HEK293 (cell line): Measurements from ENCODE around the gene UBE2C.
A peak's percentile ranks its signal among the peaks of the same experiment; 100 is the strongest.

Experiments used
- CTCF ChIA-PET: fragments of 350-600 bp; formaldehyde crosslinking; extraction: SDS; loops from one replicate; lab custom pipeline; 2021; ENCODE audit warnings: antibody characterized with exemption; lab: Yijun Ruan, JAX
- POLR2A ChIA-PET: fragments of 300-600 bp; formaldehyde crosslinking; extraction: SDS; loops from one replicate; lab custom pipeline; 2020; ENCODE audit warnings: antibody characterized with exemption, inconsistent platforms; lab: Yijun Ruan, JAX
- H3K27ac ChIP-seq: fragments of 200-500 bp; sonication (Bioruptor generic); 2 replicates; pipeline ENCODE4 v1.5.1; 2014; ENCODE audit warnings: low read depth, low read length, control low read depth, inconsistent platforms; ENCODE audit errors: extremely low read depth
- H3K36me3 ChIP-seq, 2 experiments: fragments of 200-500 bp in 1 of 2; sonication (Bioruptor generic) in 1 of 2; 1 replicate in 1 of 2; 2 replicates in 1 of 2; pipeline ENCODE4 v1.5.1; 2014 to 2017; ENCODE audit warnings: inconsistent platforms in 2 of 2, low read length in 2 of 2; ENCODE audit not compliant: control insufficient read depth in 2 of 2, insufficient read depth in 1 of 2
- H3K4me1 ChIP-seq: fragments of 200-500 bp; sonication (Bioruptor generic); 2 replicates; pipeline ENCODE4 v1.5.1; 2014; ENCODE audit warnings: mild to moderate bottlenecking, low read length, inconsistent platforms; ENCODE audit not compliant: control insufficient read depth, insufficient read depth
- H3K4me3 ChIP-seq: 2 replicates; pipeline ENCODE4 v1.5.1; 2011; ENCODE audit warnings: low read depth, mild to moderate bottlenecking, control low read depth, low read length, moderate library complexity
- H3K9me3 ChIP-seq: fragments of 200-500 bp; sonication (Bioruptor generic); 2 replicates; pipeline ENCODE4 v1.5.1; 2014; ENCODE audit warnings: low read depth, low read length, inconsistent platforms; ENCODE audit not compliant: control insufficient read depth, insufficient read depth
- BCL11B ChIP-seq: fragments of 450-650 bp; formaldehyde crosslinking; IDR thresholded peaks from 2 replicates; pipeline ENCODE4 v1.5.1; 2016; ENCODE audit warnings: low read depth, missing biosample characterization, missing genetic modification characterization
- GLI4 ChIP-seq: fragments of 450-650 bp; formaldehyde crosslinking; IDR thresholded peaks from 2 replicates; pipeline ENCODE4 v1.5.1; 2016; ENCODE audit warnings: missing biosample characterization, missing genetic modification characterization
- GLIS2 ChIP-seq: fragments of 450-650 bp; formaldehyde crosslinking; IDR thresholded peaks from 2 replicates; pipeline ENCODE4 v1.5.1; 2016; ENCODE audit warnings: missing biosample characterization, missing genetic modification characterization
- HOXA7 ChIP-seq: sonication (generic); formaldehyde crosslinking; IDR thresholded peaks from 2 replicates; pipeline ENCODE4 v1.8.1; 2022; ENCODE audit warnings: missing genetic modification reagents, borderline replicate concordance
- KLF1 ChIP-seq: fragments of 450-650 bp; formaldehyde crosslinking; IDR thresholded peaks from 2 replicates; pipeline ENCODE4 v1.5.1; 2016; ENCODE audit warnings: missing biosample characterization, missing genetic modification characterization
- MYNN ChIP-seq: fragments of 450-650 bp; formaldehyde crosslinking; IDR thresholded peaks from 2 replicates; pipeline ENCODE4 v1.5.1; 2016; ENCODE audit warnings: missing biosample characterization, missing genetic modification characterization, borderline replicate concordance
- OSR2 ChIP-seq: fragments of 450-650 bp; formaldehyde crosslinking; IDR thresholded peaks from 2 replicates; pipeline ENCODE4 v1.5.1; 2016; ENCODE audit warnings: missing biosample characterization, missing genetic modification characterization
- SP7 ChIP-seq: fragments of 450-650 bp; formaldehyde crosslinking; IDR thresholded peaks from 2 replicates; pipeline ENCODE4 v1.5.1; 2016; ENCODE audit warnings: missing biosample characterization, missing genetic modification characterization
- ZBTB8A ChIP-seq: fragments of 450-650 bp; formaldehyde crosslinking; IDR thresholded peaks from 2 replicates; pipeline ENCODE4 v1.5.1; 2016; ENCODE audit warnings: missing biosample characterization, missing genetic modification characterization
- ZEB2 ChIP-seq: fragments of 450-650 bp; formaldehyde crosslinking; IDR thresholded peaks from 2 replicates; pipeline ENCODE4 v1.5.1; 2016; ENCODE audit warnings: missing biosample characterization, missing genetic modification characterization
- ZNF112 ChIP-seq: fragments of 450-650 bp; formaldehyde crosslinking; IDR thresholded peaks from 2 replicates; pipeline ENCODE4 v1.5.0; 2017; ENCODE audit warnings: missing biosample characterization, missing genetic modification characterization
- ZNF157 ChIP-seq: fragments of 450-650 bp; formaldehyde crosslinking; IDR thresholded peaks from 2 replicates; pipeline ENCODE4 v1.5.1; 2016; ENCODE audit warnings: missing biosample characterization, missing genetic modification characterization
- ZNF510 ChIP-seq: fragments of 450-650 bp; formaldehyde crosslinking; IDR thresholded peaks from 2 replicates; pipeline ENCODE4 v1.5.1; 2018; ENCODE audit warnings: mild to moderate bottlenecking, missing genetic modification characterization, missing biosample characterization; ENCODE audit not compliant: insufficient replicate concordance
- ZNF600 ChIP-seq: fragments of 450-650 bp; formaldehyde crosslinking; IDR thresholded peaks from 2 replicates; pipeline ENCODE4 v1.5.1; 2016; ENCODE audit warnings: missing biosample characterization, missing genetic modification characterization
- TF ChIP-seq, protein P1 (sequence below): fragments of 450-650 bp; formaldehyde crosslinking; IDR thresholded peaks from 2 replicates; pipeline ENCODE4 v1.5.1; 2016; ENCODE audit warnings: missing biosample characterization, missing genetic modification characterization, low read depth
- TF ChIP-seq, protein P2 (sequence below): fragments of 450-650 bp; formaldehyde crosslinking; IDR thresholded peaks from 2 replicates; pipeline ENCODE4 v1.5.1; 2017; ENCODE audit warnings: missing biosample characterization, missing genetic modification characterization
- TF ChIP-seq, protein P3 (sequence below): fragments of 450-650 bp; formaldehyde crosslinking; IDR thresholded peaks from 2 replicates; pipeline ENCODE4 v1.5.1; 2016; ENCODE audit warnings: missing biosample characterization, missing genetic modification characterization
- TF ChIP-seq, protein P4 (sequence below): fragments of 450-650 bp; formaldehyde crosslinking; IDR thresholded peaks from 2 replicates; pipeline ENCODE4 v1.5.1; 2016; ENCODE audit warnings: missing biosample characterization, missing genetic modification characterization

UBE2C gene

DNA sequence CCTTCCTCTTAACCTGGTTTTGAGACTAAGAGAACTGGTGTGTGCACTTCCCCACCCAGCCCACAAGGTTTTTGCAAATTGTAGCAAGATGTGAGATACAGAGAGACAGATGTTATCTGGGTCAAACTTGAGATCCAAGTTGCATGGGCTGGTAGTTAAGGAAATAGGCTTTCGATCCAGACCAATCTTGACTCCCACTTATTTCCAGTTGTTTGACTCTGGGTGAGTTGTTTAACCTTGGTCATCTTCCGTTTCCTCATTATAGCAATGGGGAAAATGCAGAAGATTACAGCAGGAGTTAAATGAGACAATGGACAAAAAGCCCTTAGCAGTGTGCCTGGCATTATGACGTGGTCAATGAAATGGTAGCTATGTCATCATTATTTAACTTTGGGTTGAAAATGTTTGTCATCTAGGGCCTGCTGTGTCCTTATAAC lies 22.9 kb downstream of the UBE2C start:
- no peak overlapping the region for H3K27ac ChIP-seq
- TF ChIP-seq BCL11B (tag by site-specific recombination) (no peak), ZNF510 (tag by site-specific recombination) (no peak)
- TF ChIP-seq, protein P1, sequence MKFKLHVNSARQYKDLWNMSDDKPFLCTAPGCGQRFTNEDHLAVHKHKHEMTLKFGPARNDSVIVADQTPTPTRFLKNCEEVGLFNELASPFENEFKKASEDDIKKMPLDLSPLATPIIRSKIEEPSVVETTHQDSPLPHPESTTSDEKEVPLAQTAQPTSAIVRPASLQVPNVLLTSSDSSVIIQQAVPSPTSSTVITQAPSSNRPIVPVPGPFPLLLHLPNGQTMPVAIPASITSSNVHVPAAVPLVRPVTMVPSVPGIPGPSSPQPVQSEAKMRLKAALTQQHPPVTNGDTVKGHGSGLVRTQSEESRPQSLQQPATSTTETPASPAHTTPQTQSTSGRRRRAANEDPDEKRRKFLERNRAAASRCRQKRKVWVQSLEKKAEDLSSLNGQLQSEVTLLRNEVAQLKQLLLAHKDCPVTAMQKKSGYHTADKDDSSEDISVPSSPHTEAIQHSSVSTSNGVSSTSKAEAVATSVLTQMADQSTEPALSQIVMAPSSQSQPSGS (tag by site-specific recombination): peak; percentile 34; the same call in 1 of the 2 replicates
- no peaks in the 10 kb centered on the region for H3K9me3 ChIP-seq
- no peaks in the 10 kb centered on the region; the same call in 1 of the 2 replicates for H3K4me1 ChIP-seq
- ChIA-PET CTCF (no interaction called here), POLR2A (no interaction called here)
- no peak overlapping the region for H3K4me3 ChIP-seq
- peaks cover 0 to 12% of the 10 kb centered on the region in 2 experiments; a peak in 1 of 3 replicates for H3K36me3 ChIP-seq

DNA sequence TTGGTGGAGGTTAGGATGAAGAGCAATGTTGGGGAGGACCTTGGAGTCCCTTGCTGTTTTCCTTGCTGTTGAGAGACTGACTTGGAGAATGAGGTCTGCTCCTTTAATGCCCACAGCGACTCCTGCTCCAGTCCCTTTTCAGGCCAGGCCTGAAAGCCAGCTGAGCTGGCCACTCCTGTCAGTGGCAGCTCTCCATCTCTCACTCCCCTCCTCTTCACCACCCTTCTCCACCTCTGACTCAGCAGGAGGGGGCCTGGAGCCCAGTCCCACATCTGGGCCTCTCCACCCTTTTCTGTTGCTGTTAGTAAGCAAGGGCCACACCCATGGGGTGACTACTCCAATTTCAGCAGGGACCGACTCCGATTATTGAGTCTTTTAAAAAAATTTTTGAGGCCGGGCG lies 23.4 kb downstream of the UBE2C start:
- no peak overlapping the region for H3K27ac ChIP-seq

DNA sequence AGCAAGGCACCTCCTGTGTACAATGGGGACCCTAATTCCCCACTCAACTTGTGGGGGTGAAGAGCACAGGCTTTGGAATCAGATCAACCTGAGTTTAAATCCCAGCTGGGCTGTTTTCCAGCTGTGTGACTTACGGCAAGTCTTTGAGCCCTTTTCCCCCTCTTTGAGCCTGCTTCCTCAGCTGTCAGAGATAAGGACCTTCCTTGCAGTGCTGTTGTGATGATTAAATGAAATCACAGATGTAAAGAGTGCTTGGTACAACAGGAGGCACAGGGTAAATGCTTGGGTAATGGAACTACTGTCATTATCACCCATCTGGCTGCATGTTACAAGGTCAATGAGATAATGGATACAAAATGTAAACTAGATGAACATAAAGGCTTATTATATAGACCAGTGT lies 24.4 kb downstream of the UBE2C start:
- Histone ChIP-seq H3K4me3 (no peak overlapping the region), H3K9me3 (no peaks in the 10 kb centered on the region), H3K36me3 (peaks cover 0 to 27% of the 10 kb centered on the region in 2 experiments; a peak in 1 of 3 replicates), H3K27ac (no peak overlapping the region), H3K4me1 (no peaks in the 10 kb centered on the region; the same call in 1 of the 2 replicates)
- no peak for TF ChIP-seq ZNF112 (tag by site-specific recombination)
- no peak for TF ChIP-seq HOXA7 (CRISPR knock-in tag)
- no peak for TF ChIP-seq SP7
- TF ChIP-seq ZBTB8A (tag by site-specific recombination): 0 out of 2 replicates have a peak, but pooled peaks have one; percentile 30
- 0 out of 2 replicates have a peak, but pooled peaks have one; percentile 34 for TF ChIP-seq OSR2 (tag by site-specific recombination)
- TF ChIP-seq MYNN: no peak
- TF ChIP-seq, protein P2, sequence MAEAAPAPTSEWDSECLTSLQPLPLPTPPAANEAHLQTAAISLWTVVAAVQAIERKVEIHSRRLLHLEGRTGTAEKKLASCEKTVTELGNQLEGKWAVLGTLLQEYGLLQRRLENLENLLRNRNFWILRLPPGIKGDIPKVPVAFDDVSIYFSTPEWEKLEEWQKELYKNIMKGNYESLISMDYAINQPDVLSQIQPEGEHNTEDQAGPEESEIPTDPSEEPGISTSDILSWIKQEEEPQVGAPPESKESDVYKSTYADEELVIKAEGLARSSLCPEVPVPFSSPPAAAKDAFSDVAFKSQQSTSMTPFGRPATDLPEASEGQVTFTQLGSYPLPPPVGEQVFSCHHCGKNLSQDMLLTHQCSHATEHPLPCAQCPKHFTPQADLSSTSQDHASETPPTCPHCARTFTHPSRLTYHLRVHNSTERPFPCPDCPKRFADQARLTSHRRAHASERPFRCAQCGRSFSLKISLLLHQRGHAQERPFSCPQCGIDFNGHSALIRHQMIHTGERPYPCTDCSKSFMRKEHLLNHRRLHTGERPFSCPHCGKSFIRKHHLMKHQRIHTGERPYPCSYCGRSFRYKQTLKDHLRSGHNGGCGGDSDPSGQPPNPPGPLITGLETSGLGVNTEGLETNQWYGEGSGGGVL (tag by site-specific recombination): peak; percentile 41; the same call in 1 of the 2 replicates
- TF ChIP-seq, protein P3, sequence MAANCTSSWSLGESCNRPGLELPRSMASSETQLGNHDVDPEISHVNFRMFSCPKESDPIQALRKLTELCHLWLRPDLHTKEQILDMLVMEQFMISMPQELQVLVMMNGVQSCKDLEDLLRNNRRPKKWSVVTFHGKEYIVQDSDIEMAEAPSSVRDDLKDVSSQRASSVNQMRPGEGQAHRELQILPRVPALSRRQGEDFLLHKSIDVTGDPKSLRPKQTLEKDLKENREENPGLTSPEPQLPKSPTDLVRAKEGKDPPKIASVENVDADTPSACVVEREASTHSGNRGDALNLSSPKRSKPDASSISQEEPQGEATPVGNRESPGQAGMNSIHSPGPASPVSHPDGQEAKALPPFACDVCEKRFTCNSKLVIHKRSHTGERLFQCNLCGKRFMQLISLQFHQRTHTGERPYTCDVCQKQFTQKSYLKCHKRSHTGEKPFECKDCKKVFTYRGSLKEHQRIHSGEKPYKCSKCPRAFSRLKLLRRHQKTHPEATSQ: no peak
- no peak for TF ChIP-seq GLIS2
- ChIA-PET CTCF (interaction anchor here (0.7 to 1.0 kb wide), 3 partner anchors 19 to 1702 kb away, joined by 3 to 4 read pairs (median 4); no protein-coding TSS in a partner anchor), POLR2A (interaction anchor here (0.6 to 2.0 kb wide), 2 partner anchors 69 to 137 kb away, joined by 3 to 4 read pairs; no protein-coding TSS in a partner anchor)

More for the DNA sequence above, 23.4 kb downstream of the UBE2C start:
- POLR2A ChIA-PET: interaction anchor here (2.0 kb wide), 1 partner anchor 70 kb away, joined by 4 read pairs; no protein-coding TSS in a partner anchor
- no peak overlapping the region for H3K4me3 ChIP-seq
- CTCF ChIA-PET: no interaction called here
- H3K4me1 ChIP-seq: no peaks in the 10 kb centered on the region; the same call in 1 of the 2 replicates
- H3K36me3 ChIP-seq: peaks cover 0 to 17% of the 10 kb centered on the region in 2 experiments; a peak in 1 of 3 replicates
- TF ChIP-seq SP7 (no peak), ZEB2 (tag by site-specific recombination) (no peak), ZNF157 (tag by site-specific recombination) (no peak), KLF1 (tag by site-specific recombination) (peak; percentile 84), GLI4 (no peak), ZNF600 (tag by site-specific recombination) (no peak)
- TF ChIP-seq, protein P4, sequence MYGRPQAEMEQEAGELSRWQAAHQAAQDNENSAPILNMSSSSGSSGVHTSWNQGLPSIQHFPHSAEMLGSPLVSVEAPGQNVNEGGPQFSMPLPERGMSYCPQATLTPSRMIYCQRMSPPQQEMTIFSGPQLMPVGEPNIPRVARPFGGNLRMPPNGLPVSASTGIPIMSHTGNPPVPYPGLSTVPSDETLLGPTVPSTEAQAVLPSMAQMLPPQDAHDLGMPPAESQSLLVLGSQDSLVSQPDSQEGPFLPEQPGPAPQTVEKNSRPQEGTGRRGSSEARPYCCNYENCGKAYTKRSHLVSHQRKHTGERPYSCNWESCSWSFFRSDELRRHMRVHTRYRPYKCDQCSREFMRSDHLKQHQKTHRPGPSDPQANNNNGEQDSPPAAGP (tag by site-specific recombination): peak; percentile 85; the same call in 1 of the 2 replicates
- H3K9me3 ChIP-seq: no peaks in the 10 kb centered on the region
